Measurements from ENCODE around the gene SLC8A1.

SLC8A1 gene

DNA sequence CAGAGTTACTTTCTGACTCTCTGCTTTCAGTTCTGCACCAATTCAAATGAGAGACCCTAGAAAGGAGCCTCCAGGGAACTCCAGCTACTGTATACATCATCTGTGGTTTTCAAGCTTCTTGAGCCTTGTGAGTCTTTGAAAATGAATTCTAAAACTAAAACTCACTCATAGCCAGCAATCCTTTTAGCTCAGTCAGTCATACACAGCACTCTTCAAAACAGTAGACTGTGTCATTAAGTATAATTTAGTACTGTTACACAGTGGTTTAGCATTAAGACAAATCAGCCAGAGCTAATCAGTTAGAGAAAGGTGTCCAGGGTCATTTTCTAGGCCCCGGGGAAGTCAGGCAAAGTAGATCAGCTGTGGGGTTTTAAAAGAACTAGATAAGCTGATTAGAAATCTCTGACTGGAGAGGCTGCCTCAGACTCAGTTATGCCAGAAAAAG, 350.7 kb downstream of the SLC8A1 start:
- no peaks in the 10 kb centered on the region for H3K4me1 ChIP-seq (ENCODE audit: control insufficient read depth in 1 of 2, insufficient read depth in 1 of 2, low read depth in 1 of 2, low read length in 1 of 2)
- no peak overlapping the region for H3K4me3 ChIP-seq (ENCODE audit: low read depth in 1 of 2, low read length in 1 of 2)
- H3K9me3 ChIP-seq, result no peaks in the 10 kb centered on the region
- no peaks in the 10 kb centered on the region for H3K36me3 ChIP-seq
- H3K27me3 ChIP-seq, result no peaks in the 10 kb centered on the region
- H3K27ac ChIP-seq, result no peak overlapping the region
- TF ChIP-seq, protein P1, sequence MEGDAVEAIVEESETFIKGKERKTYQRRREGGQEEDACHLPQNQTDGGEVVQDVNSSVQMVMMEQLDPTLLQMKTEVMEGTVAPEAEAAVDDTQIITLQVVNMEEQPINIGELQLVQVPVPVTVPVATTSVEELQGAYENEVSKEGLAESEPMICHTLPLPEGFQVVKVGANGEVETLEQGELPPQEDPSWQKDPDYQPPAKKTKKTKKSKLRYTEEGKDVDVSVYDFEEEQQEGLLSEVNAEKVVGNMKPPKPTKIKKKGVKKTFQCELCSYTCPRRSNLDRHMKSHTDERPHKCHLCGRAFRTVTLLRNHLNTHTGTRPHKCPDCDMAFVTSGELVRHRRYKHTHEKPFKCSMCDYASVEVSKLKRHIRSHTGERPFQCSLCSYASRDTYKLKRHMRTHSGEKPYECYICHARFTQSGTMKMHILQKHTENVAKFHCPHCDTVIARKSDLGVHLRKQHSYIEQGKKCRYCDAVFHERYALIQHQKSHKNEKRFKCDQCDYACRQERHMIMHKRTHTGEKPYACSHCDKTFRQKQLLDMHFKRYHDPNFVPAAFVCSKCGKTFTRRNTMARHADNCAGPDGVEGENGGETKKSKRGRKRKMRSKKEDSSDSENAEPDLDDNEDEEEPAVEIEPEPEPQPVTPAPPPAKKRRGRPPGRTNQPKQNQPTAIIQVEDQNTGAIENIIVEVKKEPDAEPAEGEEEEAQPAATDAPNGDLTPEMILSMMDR (IDR thresholded peaks at IDR 0.05), result no peak

DNA sequence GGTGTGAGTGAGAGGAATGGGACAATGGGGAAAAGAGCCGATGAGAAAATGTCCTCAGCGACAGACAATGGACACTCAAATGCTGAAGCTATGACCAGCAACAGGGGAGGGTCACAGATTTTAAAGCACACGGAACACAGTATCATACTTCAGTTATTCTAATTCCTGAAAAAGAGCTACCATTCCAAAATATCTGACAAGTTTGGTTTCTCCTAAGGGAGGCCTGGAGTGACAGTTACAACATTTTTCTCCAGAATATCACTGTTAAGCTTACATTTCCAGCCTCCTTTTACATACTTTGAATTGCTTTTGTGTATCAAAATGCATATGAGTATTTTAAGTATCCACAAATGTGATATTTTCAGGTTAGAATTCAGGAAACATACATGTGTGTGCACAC, 351.2 kb downstream of the SLC8A1 start:
- Histone ChIP-seq H3K4me1 (ENCODE audit: control insufficient read depth in 1 of 2, insufficient read depth in 1 of 2, low read depth in 1 of 2, low read length in 1 of 2) (no peaks in the 10 kb centered on the region), H3K27ac (no peak overlapping the region), H3K27me3 (no peaks in the 10 kb centered on the region), H3K9me3 (no peaks in the 10 kb centered on the region), H3K36me3 (no peaks in the 10 kb centered on the region), H3K4me3 (ENCODE audit: low read depth in 1 of 2, low read length in 1 of 2) (no peak overlapping the region)
- TF ChIP-seq, protein P1 (IDR thresholded peaks at IDR 0.05), result no peak

DNA sequence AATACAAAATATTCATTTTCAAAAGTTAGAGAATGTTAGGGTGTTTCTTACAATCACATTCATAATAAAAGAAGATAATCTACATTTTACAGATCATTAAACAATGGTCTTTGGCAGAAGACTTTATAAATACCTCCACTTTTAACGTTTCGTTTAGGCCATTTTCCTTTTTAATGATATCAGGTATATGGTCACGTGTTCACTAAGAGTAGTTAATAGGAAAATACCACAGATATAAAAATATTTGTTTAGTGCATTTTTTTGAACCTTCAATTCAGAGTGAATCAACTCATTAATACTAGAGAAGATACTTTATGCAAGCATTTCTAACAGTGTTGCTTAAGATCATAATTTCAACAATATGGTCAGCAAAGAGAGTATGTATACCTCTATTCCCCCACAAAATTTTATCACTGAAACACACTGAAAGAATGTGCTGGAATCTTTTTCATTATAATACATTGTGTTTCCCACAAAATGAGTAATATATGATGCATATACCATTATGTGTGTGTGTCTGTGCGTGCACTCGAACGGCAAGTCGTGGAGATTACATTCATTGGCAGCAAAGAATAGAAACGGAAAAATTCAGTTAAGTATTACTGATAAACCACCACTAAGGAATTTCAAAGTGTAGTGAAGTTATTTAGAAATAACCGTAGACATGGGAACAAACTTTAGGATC, 353.0 kb downstream of the SLC8A1 start:
- H3K4me1 ChIP-seq (ENCODE audit: control insufficient read depth in 1 of 2, insufficient read depth in 1 of 2, low read depth in 1 of 2, low read length in 1 of 2), result no peaks in the 10 kb centered on the region
- H3K27ac ChIP-seq, result no peak overlapping the region
- H3K36me3 ChIP-seq, result no peaks in the 10 kb centered on the region
- H3K9me3 ChIP-seq, result no peaks in the 10 kb centered on the region
- H3K27me3 ChIP-seq, result no peaks in the 10 kb centered on the region
- TF ChIP-seq, protein P1 (IDR thresholded peaks at IDR 0.05), result no peak
- no peak overlapping the region for H3K4me3 ChIP-seq (ENCODE audit: low read depth in 1 of 2, low read length in 1 of 2)

DNA sequence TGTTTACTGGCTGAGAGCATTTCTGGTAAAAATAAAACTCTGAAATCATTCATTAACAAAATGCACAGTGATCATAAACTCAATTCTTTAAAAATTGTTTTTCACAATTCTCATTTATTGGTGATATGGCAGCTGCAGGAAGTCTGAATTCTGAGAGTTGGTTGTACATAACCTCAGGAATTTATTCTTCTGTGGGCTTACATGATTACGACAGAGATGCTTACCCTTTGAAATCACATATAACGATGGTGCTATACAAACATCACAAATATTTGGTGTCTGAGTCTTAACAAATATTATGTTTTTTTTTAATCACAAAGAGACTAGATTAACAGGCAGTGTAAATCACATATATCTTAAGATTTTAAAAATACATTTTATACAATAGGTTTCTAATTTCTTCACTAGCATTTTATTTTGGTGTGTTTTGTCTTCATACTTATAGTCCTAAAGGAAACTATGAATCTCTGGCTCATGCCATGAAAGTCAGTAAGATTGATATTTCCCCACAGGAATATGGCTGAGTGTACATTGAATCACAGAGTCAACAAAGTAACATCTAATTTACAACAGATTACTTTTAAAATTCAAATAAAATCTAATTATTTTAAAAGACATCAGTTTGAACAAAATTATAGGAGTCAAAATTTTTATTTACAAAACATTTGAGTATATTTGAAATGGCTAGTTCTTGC, 354.1 kb downstream of the SLC8A1 start:
- TF ChIP-seq, protein P1 (IDR thresholded peaks at IDR 0.05), result no peak
- no peaks in the 10 kb centered on the region for H3K9me3 ChIP-seq
- no peaks in the 10 kb centered on the region for H3K36me3 ChIP-seq
- no peaks in the 10 kb centered on the region for H3K27me3 ChIP-seq
- H3K4me3 ChIP-seq (ENCODE audit: low read depth in 1 of 2, low read length in 1 of 2), result no peak overlapping the region
- no peak overlapping the region for H3K27ac ChIP-seq
- H3K4me1 ChIP-seq (ENCODE audit: control insufficient read depth in 1 of 2, insufficient read depth in 1 of 2, low read depth in 1 of 2, low read length in 1 of 2), result no peaks in the 10 kb centered on the region

DNA sequence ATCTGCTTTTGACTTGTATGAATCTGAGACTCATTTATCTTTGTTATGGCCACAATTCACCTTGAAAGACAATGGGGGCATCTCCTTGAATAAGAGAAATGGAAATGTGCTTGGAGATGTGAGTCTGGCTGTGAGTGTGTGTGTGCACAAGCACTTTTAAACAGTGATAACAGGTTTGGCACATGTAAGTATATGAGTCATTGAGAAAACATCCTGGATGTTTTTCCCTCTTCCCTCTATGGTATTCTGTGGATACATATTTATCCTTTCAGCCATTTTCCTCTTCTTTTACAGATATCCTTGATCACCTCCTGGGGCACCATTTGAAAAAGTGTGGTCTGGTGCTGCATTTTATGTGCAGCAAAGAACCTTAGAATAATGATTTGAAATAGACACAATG, 355.5 kb downstream of the SLC8A1 start:
- no peak overlapping the region for H3K4me3 ChIP-seq (ENCODE audit: low read depth in 1 of 2, low read length in 1 of 2)
- TF ChIP-seq, protein P1 (IDR thresholded peaks at IDR 0.05), result no peak
- H3K27me3 ChIP-seq, result no peaks in the 10 kb centered on the region
- H3K9me3 ChIP-seq, result no peaks in the 10 kb centered on the region
- no peaks in the 10 kb centered on the region for H3K36me3 ChIP-seq
- H3K4me1 ChIP-seq (ENCODE audit: control insufficient read depth in 1 of 2, insufficient read depth in 1 of 2, low read depth in 1 of 2, low read length in 1 of 2), result no peaks in the 10 kb centered on the region
- no peak overlapping the region for H3K27ac ChIP-seq
